Measurements from ENCODE around the gene PRKD1.

PRKD1 gene

GRCh38 chr14:29636870-29637269 lies 290.8 kb downstream of the PRKD1 start:
- Histone ChIP-seq H3K36me3 (ENCODE audit: low read depth) (no peaks in the 10 kb centered on the region), H3K27me3 (ENCODE audit: insufficient read depth, poor library complexity, severe bottlenecking) (no peaks in the 10 kb centered on the region), H3K4me1 (ENCODE audit: insufficient read depth, poor library complexity, severe bottlenecking) (no peaks in the 10 kb centered on the region), H3K27ac (ENCODE audit: poor library complexity, severe bottlenecking) (no peak overlapping the region), H3K4me3 (ENCODE audit: severe bottlenecking) (no peak overlapping the region), H3K9me3 (ENCODE audit: severe bottlenecking) (no peaks in the 10 kb centered on the region)
- TF ChIP-seq CTCF (IDR thresholded peaks at IDR 0.05; ENCODE audit: poor library complexity, severe bottlenecking), result no peak
- ATAC-seq (ENCODE audit: low read depth) (no peak), DNase-seq (ENCODE audit: low spot score) (no peak)

GRCh38 chr14:29630566-29631160 lies 297.0 kb downstream of the PRKD1 start:
- no peak for TF ChIP-seq CTCF (IDR thresholded peaks at IDR 0.05; ENCODE audit: poor library complexity, severe bottlenecking)
- DNase-seq (ENCODE audit: low spot score), result no peak
- Histone ChIP-seq H3K27ac (ENCODE audit: poor library complexity, severe bottlenecking) (no peak overlapping the region), H3K4me3 (ENCODE audit: severe bottlenecking) (no peak overlapping the region), H3K36me3 (ENCODE audit: low read depth) (no peaks in the 10 kb centered on the region), H3K4me1 (ENCODE audit: insufficient read depth, poor library complexity, severe bottlenecking) (no peaks in the 10 kb centered on the region), H3K9me3 (ENCODE audit: severe bottlenecking) (no peaks in the 10 kb centered on the region), H3K27me3 (ENCODE audit: insufficient read depth, poor library complexity, severe bottlenecking) (no peaks in the 10 kb centered on the region)
- no peak for ATAC-seq (ENCODE audit: low read depth)

- no peaks in the 10 kb centered on the region for H3K4me1 ChIP-seq (ENCODE audit: insufficient read depth, poor library complexity, severe bottlenecking)
- ATAC-seq (ENCODE audit: low read depth) (no peak), DNase-seq (ENCODE audit: low spot score) (no peak)
- no peaks in the 10 kb centered on the region for H3K9me3 ChIP-seq (ENCODE audit: severe bottlenecking)
- no peak overlapping the region for H3K4me3 ChIP-seq (ENCODE audit: severe bottlenecking)
- no peak for TF ChIP-seq CTCF (IDR thresholded peaks at IDR 0.05; ENCODE audit: poor library complexity, severe bottlenecking)
- H3K27me3 ChIP-seq (ENCODE audit: insufficient read depth, poor library complexity, severe bottlenecking), result no peaks in the 10 kb centered on the region
- no peak overlapping the region for H3K27ac ChIP-seq (ENCODE audit: poor library complexity, severe bottlenecking)
- no peaks in the 10 kb centered on the region for H3K36me3 ChIP-seq (ENCODE audit: low read depth)
Measured at GRCh38 chr14:29629839-29630238, 297.8 kb downstream of the PRKD1 start.

- H3K27ac ChIP-seq (ENCODE audit: poor library complexity, severe bottlenecking), result no peak overlapping the region
- no peaks in the 10 kb centered on the region for H3K4me1 ChIP-seq (ENCODE audit: insufficient read depth, poor library complexity, severe bottlenecking)
- ATAC-seq (ENCODE audit: low read depth), result no peak
- no peak overlapping the region for H3K4me3 ChIP-seq (ENCODE audit: severe bottlenecking)
- H3K36me3 ChIP-seq (ENCODE audit: low read depth), result no peaks in the 10 kb centered on the region
- no peak for DNase-seq (ENCODE audit: low spot score)
- no peak for TF ChIP-seq CTCF (IDR thresholded peaks at IDR 0.05; ENCODE audit: poor library complexity, severe bottlenecking)
- H3K9me3 ChIP-seq (ENCODE audit: severe bottlenecking), result no peaks in the 10 kb centered on the region
- H3K27me3 ChIP-seq (ENCODE audit: insufficient read depth, poor library complexity, severe bottlenecking), result no peaks in the 10 kb centered on the region
Measured at GRCh38 chr14:29627137-29627536, 300.5 kb downstream of the PRKD1 start.

- H3K27ac ChIP-seq (ENCODE audit: poor library complexity, severe bottlenecking), result no peak overlapping the region
- no peak for TF ChIP-seq CTCF (IDR thresholded peaks at IDR 0.05; ENCODE audit: poor library complexity, severe bottlenecking)
- H3K36me3 ChIP-seq (ENCODE audit: low read depth), result no peaks in the 10 kb centered on the region
- no peaks in the 10 kb centered on the region for H3K9me3 ChIP-seq (ENCODE audit: severe bottlenecking)
- no peak for DNase-seq (ENCODE audit: low spot score)
- no peak overlapping the region for H3K4me3 ChIP-seq (ENCODE audit: severe bottlenecking)
- H3K4me1 ChIP-seq (ENCODE audit: insufficient read depth, poor library complexity, severe bottlenecking), result no peaks in the 10 kb centered on the region
- no peak for ATAC-seq (ENCODE audit: low read depth)
- H3K27me3 ChIP-seq (ENCODE audit: insufficient read depth, poor library complexity, severe bottlenecking), result no peaks in the 10 kb centered on the region
Measured at GRCh38 chr14:29618323-29619067, 309.2 kb downstream of the PRKD1 start.

Data from RWPE2 (cell line).